Peyer's patch (tissue), 4 donors: ENCODE data around the gene PI16. TPM values are rescaled to one million over a fixed set of nuclear protein-coding genes. Genes with fewer than 3 reads are reported as not detected.
A peak's percentile ranks its signal among the peaks of the same experiment; 100 is the strongest.
"Not testable (repeated sequence)": the region's sequence is repeated elsewhere in the genome, so short reads cannot be mapped to it uniquely, and the experiment has no call there.

Source experiments
- DNase-seq, 3 donors: peaks; one replicate each; pipeline ENCODE4 v3.0.0-alpha.2; 2017 to 2019
- H3K27ac ChIP-seq, 4 donors: fragments of 200-600 bp; sonication (generic); one replicate each; pipeline ENCODE4 v1.5.1; 2016 to 2019
- H3K27me3 ChIP-seq, 2 donors: fragments of 200-600 bp; sonication (generic); one replicate each; pipeline ENCODE4 v1.5.1; 2019
- H3K36me3 ChIP-seq, 3 donors: fragments of 200-600 bp; sonication (generic); one replicate each; pipeline ENCODE4 v1.5.1; 2016 to 2019
- H3K4me1 ChIP-seq, 4 donors: fragments of 200-600 bp; sonication (generic); one replicate each; pipeline ENCODE4 v1.5.1; 2016 to 2019
- H3K4me3 ChIP-seq, 4 donors: fragments of 200-600 bp; sonication (generic); 1 replicate in 3 of 4; 2 replicates in 1 of 4; pipeline ENCODE4 v1.5.1; 2016 to 2019; ENCODE audit warnings: mild to moderate bottlenecking in 1 of 4
- H3K9me3 ChIP-seq, 4 donors: fragments of 200-600 bp; sonication (generic); one replicate each; pipeline ENCODE4 v1.5.1; 2016 to 2019; ENCODE audit warnings: mild to moderate bottlenecking in 1 of 4
- CTCF ChIP-seq, 6 experiments: fragments of 450-650 bp in 4 of 6; fragments of 200-600 bp in 2 of 6; sonication (generic) in 1 of 6; IDR thresholded peaks; one replicate each; pipeline ENCODE4 v1.5.1; 2017 to 2019; ENCODE audit warnings: antibody characterized with exemption in 6 of 6, mild to moderate bottlenecking in 3 of 6, moderate library complexity in 1 of 6
- POLR2A ChIP-seq, 2 donors: fragments of 450-650 bp; IDR thresholded peaks; one replicate each; pipeline ENCODE4 v1.5.1; 2017; ENCODE audit warnings: antibody characterized with exemption in 2 of 2, mild to moderate bottlenecking in 2 of 2, moderate library complexity in 2 of 2
- total RNA-seq, 4 donors: library from RNA; depleted of rRNA; stranded (reverse); fragments of >200 nt; gene quantifications; one replicate each; pipeline ENCODE4 v1.1.0, GENCODE V29; 2016

PI16 gene
- total RNA-seq, 4 donors from 2014 or later = 1.5 to 6.2 TPM; not detected in 2

DNA sequence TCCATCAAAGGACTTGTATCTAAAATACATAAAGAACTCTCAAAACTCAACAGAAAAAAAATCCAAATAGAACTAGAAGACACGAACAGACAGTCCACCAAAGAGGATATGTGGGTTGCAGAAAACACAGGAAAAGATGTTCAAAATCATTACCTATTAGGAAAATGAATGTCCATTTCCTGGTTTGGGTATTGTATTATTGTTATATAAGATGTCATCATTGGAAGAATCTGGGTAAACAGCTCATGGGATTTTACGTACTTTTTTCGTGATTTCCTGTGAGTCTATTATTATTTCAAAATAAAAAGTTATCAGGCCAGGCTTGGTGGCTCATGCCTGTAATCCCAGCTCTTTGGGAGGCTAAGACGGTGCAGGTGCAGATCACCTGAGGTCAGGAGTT lies 9.2 kb upstream of the PI16 start:
- H3K4me1 ChIP-seq = no peaks in the 10 kb centered on the region
- H3K27me3 ChIP-seq = no peaks in the 10 kb centered on the region
- H3K9me3 ChIP-seq = no peaks in the 10 kb centered on the region
- no peak for TF ChIP-seq CTCF (IDR thresholded peaks at IDR 0.05)
- TF ChIP-seq POLR2A (IDR thresholded peaks at IDR 0.05) = no peak
- H3K4me3 ChIP-seq = no peak overlapping the region
- H3K36me3 ChIP-seq = no peaks in the 10 kb centered on the region
- no peak overlapping the region for H3K27ac ChIP-seq
- no peak for DNase-seq

- Histone ChIP-seq H3K4me3 (no peak overlapping the region), H3K36me3 (no peaks in the 10 kb centered on the region)
- peak in 1 of 3 donors; percentile 18 for DNase-seq
These were observed 8.0 kb upstream of the PI16 start for GRCh38 chr6:36946526-36946925.

DNA sequence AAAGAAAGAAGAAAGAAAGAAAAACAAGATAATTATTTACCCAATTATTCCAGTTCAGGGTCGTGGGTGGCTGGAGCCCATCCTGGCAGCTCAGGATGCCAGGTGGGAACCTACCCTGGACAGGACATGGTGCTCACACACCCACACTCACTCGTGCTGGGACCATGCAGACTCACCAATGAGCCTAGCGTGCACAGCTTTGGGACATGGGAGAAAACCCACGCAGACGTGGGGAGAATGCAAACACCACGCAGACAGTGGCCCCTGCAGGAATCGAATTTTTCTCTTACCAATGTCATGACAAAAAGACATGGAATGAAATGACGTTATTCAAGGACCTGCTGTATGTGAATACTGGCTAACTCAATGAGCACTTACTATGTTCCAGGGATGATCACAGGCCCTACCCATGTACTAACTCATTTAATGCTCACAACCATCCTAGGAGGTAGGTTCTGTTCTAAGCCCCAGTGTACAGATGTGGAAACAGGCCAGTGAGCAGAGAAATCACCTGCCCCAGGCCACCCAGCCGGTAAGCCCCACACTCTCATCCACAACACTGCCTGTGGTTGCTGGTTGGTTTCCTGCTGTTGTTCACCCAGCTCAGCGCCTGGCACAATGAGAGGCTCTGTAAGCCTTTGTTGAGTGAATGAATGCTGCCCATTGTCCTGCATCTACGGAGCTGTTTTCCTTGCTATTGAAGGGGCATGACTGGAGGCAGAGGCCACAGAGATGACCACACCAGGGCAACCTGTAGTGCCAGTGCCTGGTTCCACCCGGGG lies 6.8 kb upstream of the PI16 start:
- no peaks in the 10 kb centered on the region for H3K9me3 ChIP-seq
- DNase-seq = peak in 2 of 3 donors; percentile 51 to 75
- H3K4me3 ChIP-seq = no peak overlapping the region
- no peaks in the 10 kb centered on the region for H3K4me1 ChIP-seq
- no peaks in the 10 kb centered on the region for H3K27me3 ChIP-seq
- no peaks in the 10 kb centered on the region for H3K36me3 ChIP-seq
- TF ChIP-seq CTCF (IDR thresholded peaks at IDR 0.05) (no peak), POLR2A (IDR thresholded peaks at IDR 0.05) (no peak)
- H3K27ac ChIP-seq = peak overlapping the region in 1 of 4 donors; percentile 32

More at GRCh38 chr6:36946526-36946925, 8.0 kb upstream of the PI16 start:
- Histone ChIP-seq H3K27ac (no peak overlapping the region), H3K4me1 (no peaks in the 10 kb centered on the region), H3K27me3 (no peaks in the 10 kb centered on the region), H3K9me3 (no peaks in the 10 kb centered on the region)
- no peak for TF ChIP-seq POLR2A (IDR thresholded peaks at IDR 0.05)

- H3K9me3 ChIP-seq, H3K36me3 ChIP-seq, H3K27ac ChIP-seq, H3K4me1 ChIP-seq, H3K4me3 ChIP-seq, H3K27me3 ChIP-seq: not testable (repeated sequence)
- peak in 1 of 3 donors; percentile 30 for DNase-seq
These were observed 5.5 kb upstream of the PI16 start for GRCh38 chr6:36949076-36949475.

- no peak overlapping the region for H3K4me3 ChIP-seq
- H3K9me3 ChIP-seq = no peaks in the 10 kb centered on the region
- no peak for DNase-seq
- H3K4me1 ChIP-seq = peaks cover 0 to 9% (median 0%) of the 10 kb centered on the region in 4 donors
- no peak for TF ChIP-seq CTCF (IDR thresholded peaks at IDR 0.05)
- TF ChIP-seq POLR2A (IDR thresholded peaks at IDR 0.05) = no peak
- no peaks in the 10 kb centered on the region for H3K36me3 ChIP-seq
- H3K27ac ChIP-seq = no peak overlapping the region
- no peaks in the 10 kb centered on the region for H3K27me3 ChIP-seq
These were observed 4.9 kb upstream of the PI16 start for GRCh38 chr6:36949636-36950035.

- no peaks in the 10 kb centered on the region for H3K27me3 ChIP-seq
- no peaks in the 10 kb centered on the region for H3K9me3 ChIP-seq
- H3K4me3 ChIP-seq = no peak overlapping the region
- peaks cover 0 to 15% (median 0%) of the 10 kb centered on the region in 4 donors for H3K4me1 ChIP-seq
- DNase-seq = no peak
- no peaks in the 10 kb centered on the region for H3K36me3 ChIP-seq
- TF ChIP-seq CTCF (IDR thresholded peaks at IDR 0.05) (no peak), POLR2A (IDR thresholded peaks at IDR 0.05) (no peak)
- H3K27ac ChIP-seq = no peak overlapping the region
These were observed 642 bp upstream of the PI16 start for GRCh38 chr6:36953931-36954261.
